GM18861 (cell line): ENCODE results near the gene IKZF2.

ENCODE experiments used
- ATAC-seq: cut with Tn5 transposase; IDR thresholded peaks from one replicate; pipeline ENCODE4 v1.9.1; 2021; ENCODE audit not compliant: unreplicated experiment

IKZF2 gene

GRCh38 chr2:213007290-213007838 is 144.0 kb downstream of the IKZF2 start:
- no peak for ATAC-seq

GRCh38 chr2:213004197-213004821 is 147.1 kb downstream of the IKZF2 start:
- no peak for ATAC-seq

GRCh38 chr2:213002383-213002782 is 149.0 kb downstream of the IKZF2 start:
- no peak for ATAC-seq

- no peak for ATAC-seq
Measured at GRCh38 chr2:213001297-213001910, 150.0 kb downstream of the IKZF2 start.

- no peak for ATAC-seq
Measured at GRCh38 chr2:212998626-212999359, 152.6 kb downstream of the IKZF2 start.

- no peak for ATAC-seq
Measured at GRCh38 chr2:212997526-212998020, 153.8 kb downstream of the IKZF2 start.

- no peak for ATAC-seq
Measured at GRCh38 chr2:212995920-212996319, 155.5 kb downstream of the IKZF2 start.

GRCh38 chr2:212994976-212995375 is 156.4 kb downstream of the IKZF2 start:
- no peak for ATAC-seq

- ATAC-seq, result peak; percentile 65
Measured at GRCh38 chr2:212991120-212991519, 160.3 kb downstream of the IKZF2 start.

- peak; percentile 74 for ATAC-seq
Measured at GRCh38 chr2:212990697-212991096, 160.7 kb downstream of the IKZF2 start.

- ATAC-seq, result no peak
Measured at GRCh38 chr2:212987492-212987891, 163.9 kb downstream of the IKZF2 start.

GRCh38 chr2:212984129-212984528 is 167.3 kb downstream of the IKZF2 start:
- no peak for ATAC-seq

GRCh38 chr2:212979799-212980198 is 171.6 kb downstream of the IKZF2 start:
- no peak for ATAC-seq

- ATAC-seq, result no peak
Measured at GRCh38 chr2:212979046-212979612, 172.3 kb downstream of the IKZF2 start.

GRCh38 chr2:212977152-212977551 is 174.3 kb downstream of the IKZF2 start:
- ATAC-seq, result no peak

GRCh38 chr2:212975333-212975732 is 176.1 kb downstream of the IKZF2 start:
- peak; percentile 44 for ATAC-seq

GRCh38 chr2:212974692-212975091 is 176.7 kb downstream of the IKZF2 start:
- no peak for ATAC-seq

- ATAC-seq, result no peak
Measured at GRCh38 chr2:212973347-212973746, 178.1 kb downstream of the IKZF2 start.

GRCh38 chr2:212970132-212970531 is 181.3 kb downstream of the IKZF2 start:
- ATAC-seq, result no peak

- ATAC-seq, result peak; percentile 62
Measured at GRCh38 chr2:212968284-212969081, 182.9 kb downstream of the IKZF2 start.

- ATAC-seq, result no peak
Measured at GRCh38 chr2:212966884-212967283, 184.5 kb downstream of the IKZF2 start.
